Measurements from ENCODE around the gene KRT222.

KRT222 gene

DNA sequence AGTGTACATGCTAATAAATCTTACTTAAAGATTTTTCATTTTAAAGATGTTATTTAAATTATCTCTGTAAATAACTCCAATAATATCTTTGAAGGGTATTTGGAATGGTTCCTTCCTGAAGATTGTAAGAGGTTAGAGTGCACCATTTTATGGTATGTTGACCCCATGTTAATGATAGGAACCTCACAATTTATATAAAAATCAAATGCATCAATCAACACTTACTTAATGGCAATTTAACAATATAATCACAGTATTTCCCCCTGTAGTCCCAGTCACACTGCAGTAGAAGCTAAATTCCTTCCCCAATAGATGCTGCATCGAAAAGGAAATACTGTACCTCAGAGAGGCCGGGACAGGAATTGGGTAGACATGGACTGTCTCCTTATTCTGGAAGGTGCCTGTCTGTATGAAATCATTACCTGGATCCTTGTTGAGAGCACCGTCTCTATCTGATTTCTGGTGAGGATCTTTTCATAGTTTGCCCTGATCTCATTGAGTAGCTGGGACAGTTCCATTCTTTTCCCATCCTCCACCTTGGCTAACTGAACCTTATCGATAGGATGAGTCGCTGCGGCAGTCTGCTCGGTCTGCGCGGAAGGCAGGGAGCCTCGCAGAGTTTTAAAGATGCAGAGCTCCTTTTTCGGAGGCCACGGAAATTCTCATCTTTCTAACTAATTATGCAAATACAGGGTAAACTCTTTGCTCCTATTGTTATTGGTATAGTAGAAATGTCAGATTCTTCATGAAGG lies at the start of gene KRT222:
Gene KRT222, minus strand, starts transcription at position 596 of the 752 bp plus-strand sequence. Its CDS starts 78 bp downstream, at position 518.
- no peak for DNase-seq

DNA sequence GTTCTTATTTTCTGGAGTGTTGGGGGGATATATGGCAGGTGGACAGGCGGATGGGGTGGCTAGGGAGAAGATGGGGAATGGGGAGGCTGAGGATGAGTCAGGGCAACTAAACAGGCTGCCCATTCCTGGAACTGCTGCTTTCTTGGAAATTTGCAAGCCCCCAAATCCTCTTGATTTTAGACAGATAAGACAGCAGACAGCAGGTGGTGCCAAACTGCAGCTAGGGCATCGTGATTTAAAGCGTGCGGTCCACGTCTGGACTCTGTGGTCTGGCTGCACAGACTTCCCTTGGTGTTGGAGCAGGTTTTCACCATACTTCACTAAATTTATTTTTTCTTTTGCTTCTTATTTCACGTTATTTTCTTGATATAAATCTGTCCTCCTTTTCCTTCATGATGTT lies 49.5 kb upstream of the KRT222 start:
- peak; percentile 4 for DNase-seq

GRCh38 chr17:40707745-40708144 lies 42.8 kb upstream of the KRT222 start:
- no peak for DNase-seq

- no peak for DNase-seq
Measured at GRCh38 chr17:40705584-40705983, 40.6 kb upstream of the KRT222 start.

GRCh38 chr17:40703652-40704051 lies 38.7 kb upstream of the KRT222 start, which contains the start of gene KRT24:
KRT24 (minus strand) TSS chr17:40703752; CDS start chr17:40703693, 59 bp downstream.
- no peak for DNase-seq

DNA sequence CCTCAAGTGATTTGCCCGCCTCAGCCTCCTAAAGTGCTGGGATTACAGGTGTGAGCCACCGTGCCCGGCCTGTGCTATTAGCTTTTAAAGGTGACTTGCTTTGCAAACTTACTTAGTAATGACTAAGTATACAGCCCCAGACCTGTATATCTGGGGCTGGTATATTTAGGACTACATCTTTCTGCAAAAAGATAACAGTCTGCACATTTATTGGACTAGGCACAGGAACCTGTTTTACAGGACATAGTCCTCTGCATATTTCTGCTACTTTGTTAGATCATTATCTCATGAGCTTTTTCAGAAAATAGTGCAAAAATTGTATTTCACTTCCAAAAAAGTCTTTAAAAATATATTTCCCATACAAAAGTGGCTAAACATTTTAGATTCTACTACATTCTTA lies 37.3 kb upstream of the KRT222 start:
- DNase-seq = no peak

- no peak for DNase-seq
Measured at GRCh38 chr17:40699853-40700252, 34.9 kb upstream of the KRT222 start.

GRCh38 chr17:40699371-40699770 lies 34.4 kb upstream of the KRT222 start:
- no peak for DNase-seq

DNA sequence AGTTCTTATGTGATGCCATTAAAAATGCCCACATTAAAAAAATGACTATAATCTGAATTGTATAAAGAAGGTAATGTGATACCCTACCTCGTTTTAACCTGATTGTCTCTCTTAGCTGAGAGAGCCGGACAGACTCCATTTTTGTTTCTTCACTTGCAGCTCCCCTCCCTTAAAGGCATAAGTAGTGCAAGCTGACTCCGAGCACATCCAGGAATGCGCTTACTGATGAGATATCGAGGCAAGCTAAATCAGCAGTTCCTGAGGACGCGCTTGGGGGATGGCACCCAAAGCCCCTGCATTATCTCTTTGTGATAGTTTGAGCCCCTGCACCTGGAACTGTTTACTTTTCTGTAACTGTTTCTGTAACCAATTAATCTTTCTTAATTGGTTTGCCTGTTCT lies 32.3 kb upstream of the KRT222 start:
- DNase-seq = no peak

- DNase-seq = no peak
Measured at GRCh38 chr17:40696651-40697072, 31.7 kb upstream of the KRT222 start.

DNA sequence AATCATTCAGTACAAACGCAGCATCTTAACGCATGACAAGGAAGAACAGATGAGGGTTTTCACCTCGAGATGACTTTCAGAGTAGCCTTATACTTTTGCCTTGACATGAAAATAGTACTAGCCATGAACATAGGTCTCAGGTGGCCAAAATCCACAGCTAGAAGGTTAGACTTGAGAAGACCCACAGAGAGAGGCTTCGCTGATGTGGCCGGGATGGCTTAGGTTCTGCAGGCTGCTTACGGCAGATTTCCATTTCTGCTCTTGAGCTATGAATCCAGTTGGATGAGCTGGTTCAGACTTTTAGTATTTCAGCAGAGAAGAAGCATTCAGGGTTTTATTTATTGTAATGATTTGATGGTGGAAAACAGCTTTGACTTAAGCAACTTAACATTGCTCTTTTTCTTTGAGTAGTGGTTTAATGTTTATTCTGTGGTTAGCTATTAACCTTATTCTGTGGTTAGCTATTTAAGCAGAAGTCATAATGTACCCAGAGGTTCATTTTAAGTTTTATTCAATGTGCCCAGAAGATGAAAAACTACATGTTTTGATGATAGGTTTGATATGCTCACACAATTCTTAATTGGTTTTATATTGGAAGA lies 31.0 kb upstream of the KRT222 start:
- no peak for DNase-seq

DNA sequence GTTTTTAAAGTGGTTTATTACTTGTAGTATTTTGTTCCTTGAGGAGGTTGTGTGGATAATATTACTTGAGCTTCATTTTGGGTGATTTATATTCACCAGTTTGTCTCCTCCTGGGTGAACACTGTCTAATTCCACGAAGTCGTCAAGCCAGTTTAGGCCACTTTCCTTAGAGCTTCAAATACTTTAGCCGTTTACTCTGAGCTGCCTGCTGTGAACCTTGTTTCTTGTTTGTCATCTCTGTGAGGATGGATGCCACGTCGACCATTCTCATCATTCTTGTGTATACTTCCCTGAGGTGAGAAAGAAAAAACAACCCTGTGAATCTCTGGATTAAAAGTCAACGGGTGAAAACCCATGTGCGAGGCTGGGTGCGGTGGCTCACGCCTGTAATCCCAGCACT lies 29.6 kb upstream of the KRT222 start:
- no peak for DNase-seq

- no peak for DNase-seq
Measured at GRCh38 chr17:40687106-40687505, 22.1 kb upstream of the KRT222 start.

DNA sequence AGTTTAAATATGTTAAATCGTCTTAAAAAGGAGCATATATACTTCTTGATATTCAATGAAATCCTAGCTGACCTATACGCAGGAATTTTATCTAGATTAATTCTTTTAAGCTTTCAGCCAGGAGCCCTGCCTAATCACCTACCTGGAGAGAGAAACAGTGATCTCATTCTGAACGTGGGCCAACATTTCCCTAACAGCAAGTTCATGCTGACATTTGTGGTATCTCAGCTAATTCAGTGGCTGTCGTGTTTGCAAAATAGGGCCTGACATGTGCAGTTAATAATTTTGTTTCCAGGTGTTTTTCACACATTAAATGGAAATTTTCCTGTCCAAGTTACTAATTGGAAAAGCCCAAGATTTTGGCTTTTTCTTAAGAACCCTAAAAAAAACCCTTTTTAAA lies 21.2 kb upstream of the KRT222 start:
- no peak for DNase-seq

DNA sequence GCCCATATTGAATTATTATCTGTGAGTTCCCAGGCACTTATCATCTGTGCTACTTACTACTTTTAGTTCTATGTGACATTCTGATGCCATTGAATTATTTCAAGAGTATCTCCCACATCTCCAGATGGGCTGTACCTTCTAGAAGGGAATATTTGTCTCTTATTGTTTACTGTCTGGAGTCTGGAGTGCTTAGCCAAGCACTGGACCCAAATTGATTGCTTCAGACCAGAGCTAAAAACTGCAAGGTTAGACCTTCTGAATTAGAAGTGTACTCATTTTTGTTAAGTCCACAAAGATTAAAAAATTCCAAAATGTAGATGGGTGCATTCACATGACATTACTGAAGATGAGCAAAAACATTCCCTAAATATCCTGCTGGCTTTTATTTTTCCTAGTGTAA lies 16.0 kb upstream of the KRT222 start:
- no peak for DNase-seq

DNA sequence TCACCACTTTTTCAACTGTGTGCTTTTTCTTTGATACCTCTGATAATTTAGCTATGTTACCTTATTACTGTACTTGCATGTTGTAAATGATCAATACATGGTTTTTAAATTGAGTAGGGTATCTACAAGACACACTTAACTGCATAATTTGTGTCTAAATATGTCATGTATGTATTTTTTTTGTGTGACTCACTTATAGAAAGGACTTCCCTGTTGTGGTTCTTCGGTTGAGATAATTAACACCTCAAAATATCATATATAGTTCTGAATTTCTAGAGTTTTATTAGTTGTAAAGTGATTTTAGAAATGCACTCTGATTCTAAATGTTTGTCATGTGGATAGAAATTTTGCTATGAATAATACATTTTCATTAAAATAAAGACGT lies 14.5 kb upstream of the KRT222 start:
- no peak for DNase-seq

DNA sequence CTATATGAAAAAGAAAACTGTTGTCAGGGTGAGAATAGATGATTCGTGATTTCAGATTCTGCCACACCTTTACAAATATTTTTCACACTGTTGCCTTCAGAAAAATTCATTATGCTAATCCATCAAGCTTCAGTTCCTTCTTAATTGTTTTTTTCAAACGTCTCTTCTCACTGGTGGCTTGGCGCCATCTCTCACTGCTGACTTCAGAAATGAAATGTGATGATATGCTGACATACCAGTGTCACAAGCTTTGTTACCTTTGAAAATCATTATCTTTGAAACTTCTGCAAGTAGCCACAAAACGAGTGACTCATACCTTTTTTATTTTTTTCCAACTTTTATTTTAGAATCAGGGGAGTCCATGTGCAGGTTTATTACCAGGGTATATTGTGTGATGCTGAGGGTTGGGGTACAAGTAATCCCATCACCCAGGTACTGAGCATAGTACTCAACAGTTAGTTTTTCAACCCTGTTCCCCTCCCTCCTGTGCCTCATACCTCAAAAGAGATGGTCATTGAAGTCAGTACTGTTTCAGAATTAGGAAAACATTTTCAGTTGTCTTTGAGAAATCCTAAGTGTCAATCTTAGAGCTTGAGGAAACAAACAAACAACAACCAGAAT lies 14.0 kb upstream of the KRT222 start:
- no peak for DNase-seq

DNA sequence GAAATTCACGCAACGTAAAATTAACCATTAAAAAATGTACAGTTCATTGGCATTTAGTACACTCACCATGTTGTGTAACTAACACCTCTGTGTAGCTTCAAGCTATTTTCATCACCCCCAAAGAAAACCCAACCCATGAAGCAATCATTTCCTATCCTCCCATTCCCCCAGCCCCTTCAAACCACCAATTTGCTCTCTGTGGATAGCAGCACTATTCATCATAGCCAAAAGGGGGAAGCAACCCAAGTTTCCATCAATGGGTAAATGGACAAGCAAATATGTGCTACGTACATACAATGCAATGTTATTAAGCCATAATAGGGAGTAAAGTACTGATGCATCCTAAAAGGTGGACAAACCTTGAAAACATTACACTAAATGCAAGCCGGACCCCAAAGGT lies 10.9 kb upstream of the KRT222 start:
- no peak for DNase-seq

- DNase-seq = no peak
Measured at GRCh38 chr17:40672654-40673053, 7.7 kb upstream of the KRT222 start.

GRCh38 chr17:40671282-40671681 lies 6.3 kb upstream of the KRT222 start:
- DNase-seq = no peak

DNA sequence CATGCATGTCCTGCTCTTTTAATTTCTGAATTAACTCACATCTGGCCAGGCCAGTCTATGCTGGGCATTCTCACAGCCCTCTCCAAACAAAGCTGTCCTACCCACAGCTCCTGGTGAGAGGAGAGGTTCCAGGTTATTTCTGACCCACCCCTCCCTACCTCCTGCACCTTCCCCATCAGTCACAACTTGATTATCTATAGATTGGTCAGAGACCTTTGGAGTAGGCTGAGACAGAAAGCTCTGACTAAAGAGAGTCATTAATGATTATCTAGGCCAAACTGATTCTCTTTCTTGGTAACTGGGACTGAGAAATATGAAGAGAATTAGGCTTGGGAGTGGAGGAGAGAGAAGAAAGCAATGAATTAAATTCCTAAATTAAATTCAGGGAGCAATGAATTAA lies 1.4 kb upstream of the KRT222 start:
- no peak for DNase-seq

DNA sequence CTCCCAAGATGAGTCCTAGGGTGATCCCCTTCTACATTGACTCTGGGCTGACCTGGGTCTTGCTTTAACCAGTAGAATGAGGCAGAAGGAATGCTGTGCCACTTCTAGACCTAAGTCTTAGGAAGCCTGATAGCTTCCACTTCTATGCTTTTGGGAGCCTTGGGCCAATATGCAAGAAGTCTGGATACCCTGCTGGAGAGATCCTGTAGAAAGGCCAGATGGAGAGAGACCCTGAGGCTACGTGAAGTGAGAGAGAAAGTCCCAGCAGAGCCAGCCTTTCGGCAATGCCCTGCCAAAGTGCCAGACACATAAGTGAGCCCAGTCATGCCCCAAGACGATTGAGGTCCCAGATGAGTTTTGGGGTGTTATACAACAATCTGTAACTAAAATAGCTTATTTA lies 1.7 kb downstream of the KRT222 start:
- DNase-seq = no peak

GRCh38 chr17:40659911-40660310 lies 5.1 kb downstream of the KRT222 start:
- no peak for DNase-seq

- DNase-seq = no peak
Measured at GRCh38 chr17:40658396-40658795, 6.6 kb downstream of the KRT222 start.
